Measurements from ENCODE around the gene MLF2. TPM values are rescaled to one million over a fixed set of nuclear protein-coding genes. Genes with fewer than 3 reads are reported as not detected.

Gene MLF2
- total and polyA plus RNA-seq, 2 of the 13 experiments (the other 11 are each of a cell fraction or from before 2014, with no cell fraction given), result 88.1 to 167 TPM

DNA sequence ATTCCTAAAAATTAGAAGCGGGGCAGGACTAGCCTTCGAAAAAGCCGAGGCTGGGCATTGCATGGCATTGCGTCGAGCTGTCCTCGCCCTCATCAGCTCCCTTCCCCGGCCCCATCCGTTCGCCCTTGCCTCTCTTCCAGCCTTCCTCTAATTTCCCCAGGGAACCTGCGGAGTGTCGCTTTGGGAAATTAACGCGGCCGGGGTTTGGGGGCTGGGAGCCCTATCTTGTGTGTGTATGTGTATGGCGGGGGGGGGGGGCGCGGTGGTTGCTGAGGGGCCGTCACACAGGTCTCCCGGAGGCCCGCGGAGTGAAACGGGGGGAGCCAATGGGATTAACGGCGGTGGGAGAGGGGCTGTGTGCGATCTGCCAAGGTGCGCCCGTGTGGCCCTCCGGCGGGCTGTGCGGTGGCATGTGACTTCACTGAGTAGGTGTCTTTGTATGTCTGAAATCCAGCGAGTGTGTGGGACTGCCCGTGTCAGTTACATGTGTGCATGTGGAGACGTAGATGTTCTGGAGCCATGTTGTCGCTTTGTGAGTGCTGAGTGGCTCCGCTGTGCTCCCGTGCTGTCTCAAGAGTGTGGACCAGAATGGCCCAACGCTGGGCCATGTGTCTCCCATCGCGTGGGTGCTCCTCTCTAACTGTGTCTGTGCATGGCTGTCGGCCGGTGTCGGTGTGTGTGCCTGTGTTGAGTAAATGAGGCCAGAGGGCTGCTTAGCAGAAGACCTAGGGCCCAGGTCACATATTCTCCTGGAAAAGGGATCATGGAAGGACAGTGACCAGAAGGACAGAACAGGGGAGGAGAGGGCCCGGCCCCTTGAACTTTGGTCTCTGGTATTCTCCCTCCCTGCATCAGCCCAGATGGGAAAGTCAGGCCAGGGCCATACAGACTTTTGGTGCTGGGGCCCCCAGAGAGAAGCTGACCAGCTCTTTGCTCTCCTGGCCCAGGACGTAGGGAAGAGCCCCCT, 14.7 kb upstream of the MLF2 start (continued):
- TF ChIP-seq, protein P1, sequence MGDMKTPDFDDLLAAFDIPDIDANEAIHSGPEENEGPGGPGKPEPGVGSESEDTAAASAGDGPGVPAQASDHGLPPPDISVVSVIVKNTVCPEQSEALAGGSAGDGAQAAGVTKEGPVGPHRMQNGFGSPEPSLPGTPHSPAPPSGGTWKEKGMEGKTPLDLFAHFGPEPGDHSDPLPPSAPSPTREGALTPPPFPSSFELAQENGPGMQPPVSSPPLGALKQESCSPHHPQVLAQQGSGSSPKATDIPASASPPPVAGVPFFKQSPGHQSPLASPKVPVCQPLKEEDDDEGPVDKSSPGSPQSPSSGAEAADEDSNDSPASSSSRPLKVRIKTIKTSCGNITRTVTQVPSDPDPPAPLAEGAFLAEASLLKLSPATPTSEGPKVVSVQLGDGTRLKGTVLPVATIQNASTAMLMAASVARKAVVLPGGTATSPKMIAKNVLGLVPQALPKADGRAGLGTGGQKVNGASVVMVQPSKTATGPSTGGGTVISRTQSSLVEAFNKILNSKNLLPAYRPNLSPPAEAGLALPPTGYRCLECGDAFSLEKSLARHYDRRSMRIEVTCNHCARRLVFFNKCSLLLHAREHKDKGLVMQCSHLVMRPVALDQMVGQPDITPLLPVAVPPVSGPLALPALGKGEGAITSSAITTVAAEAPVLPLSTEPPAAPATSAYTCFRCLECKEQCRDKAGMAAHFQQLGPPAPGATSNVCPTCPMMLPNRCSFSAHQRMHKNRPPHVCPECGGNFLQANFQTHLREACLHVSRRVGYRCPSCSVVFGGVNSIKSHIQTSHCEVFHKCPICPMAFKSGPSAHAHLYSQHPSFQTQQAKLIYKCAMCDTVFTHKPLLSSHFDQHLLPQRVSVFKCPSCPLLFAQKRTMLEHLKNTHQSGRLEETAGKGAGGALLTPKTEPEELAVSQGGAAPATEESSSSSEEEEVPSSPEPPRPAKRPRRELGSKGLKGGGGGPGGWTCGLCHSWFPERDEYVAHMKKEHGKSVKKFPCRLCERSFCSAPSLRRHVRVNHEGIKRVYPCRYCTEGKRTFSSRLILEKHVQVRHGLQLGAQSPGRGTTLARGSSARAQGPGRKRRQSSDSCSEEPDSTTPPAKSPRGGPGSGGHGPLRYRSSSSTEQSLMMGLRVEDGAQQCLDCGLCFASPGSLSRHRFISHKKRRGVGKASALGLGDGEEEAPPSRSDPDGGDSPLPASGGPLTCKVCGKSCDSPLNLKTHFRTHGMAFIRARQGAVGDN (CRISPR knock-in tag; IDR thresholded peaks at IDR 0.05), result peak; percentile 87
- TF ChIP-seq SOX6 (IDR thresholded peaks at IDR 0.05) (no peak), SOX6 (CRISPR knock-in tag; IDR thresholded peaks at IDR 0.05) (peak; percentile 67), TBP (CRISPR knock-in tag; IDR thresholded peaks at IDR 0.05) (no peak), ZNF253 (CRISPR knock-in tag; IDR thresholded peaks at IDR 0.05; ENCODE audit: borderline replicate concordance) (no peak), SSRP1 (CRISPR knock-in tag; IDR thresholded peaks at IDR 0.05) (no peak), ARID2 (CRISPR knock-in tag; IDR thresholded peaks at IDR 0.05; ENCODE audit: borderline replicate concordance) (no peak), ZZZ3 (CRISPR knock-in tag; IDR thresholded peaks at IDR 0.05; ENCODE audit: borderline replicate concordance) (no peak), ZNF615 (CRISPR knock-in tag; IDR thresholded peaks at IDR 0.05; ENCODE audit: borderline replicate concordance) (no peak), ESRRA (CRISPR knock-in tag; IDR thresholded peaks at IDR 0.05; ENCODE audit: low read depth) (peak; percentile 91), ZFP37 (CRISPR knock-in tag; IDR thresholded peaks at IDR 0.05; ENCODE audit: borderline replicate concordance) (no peak), GABPB1 (CRISPR knock-in tag; IDR thresholded peaks at IDR 0.05) (no peak), ZNF547 (CRISPR knock-in tag; IDR thresholded peaks at IDR 0.05) (no peak), ZBTB42 (CRISPR knock-in tag; IDR thresholded peaks at IDR 0.05) (no peak), MED8 (CRISPR knock-in tag; IDR thresholded peaks at IDR 0.05; ENCODE audit: insufficient replicate concordance) (peak; percentile 39)
- TF ChIP-seq, protein P2, sequence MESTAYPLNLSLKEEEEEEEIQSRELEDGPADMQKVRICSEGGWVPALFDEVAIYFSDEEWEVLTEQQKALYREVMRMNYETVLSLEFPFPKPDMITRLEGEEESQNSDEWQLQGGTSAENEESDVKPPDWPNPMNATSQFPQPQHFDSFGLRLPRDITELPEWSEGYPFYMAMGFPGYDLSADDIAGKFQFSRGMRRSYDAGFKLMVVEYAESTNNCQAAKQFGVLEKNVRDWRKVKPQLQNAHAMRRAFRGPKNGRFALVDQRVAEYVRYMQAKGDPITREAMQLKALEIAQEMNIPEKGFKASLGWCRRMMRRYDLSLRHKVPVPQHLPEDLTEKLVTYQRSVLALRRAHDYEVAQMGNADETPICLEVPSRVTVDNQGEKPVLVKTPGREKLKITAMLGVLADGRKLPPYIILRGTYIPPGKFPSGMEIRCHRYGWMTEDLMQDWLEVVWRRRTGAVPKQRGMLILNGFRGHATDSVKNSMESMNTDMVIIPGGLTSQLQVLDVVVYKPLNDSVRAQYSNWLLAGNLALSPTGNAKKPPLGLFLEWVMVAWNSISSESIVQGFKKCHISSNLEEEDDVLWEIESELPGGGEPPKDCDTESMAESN (CRISPR knock-in tag; conservative IDR thresholded peaks at IDR 0.05), result no peak; the same call in 1 of the 2 replicates
- TF ChIP-seq, protein P3, sequence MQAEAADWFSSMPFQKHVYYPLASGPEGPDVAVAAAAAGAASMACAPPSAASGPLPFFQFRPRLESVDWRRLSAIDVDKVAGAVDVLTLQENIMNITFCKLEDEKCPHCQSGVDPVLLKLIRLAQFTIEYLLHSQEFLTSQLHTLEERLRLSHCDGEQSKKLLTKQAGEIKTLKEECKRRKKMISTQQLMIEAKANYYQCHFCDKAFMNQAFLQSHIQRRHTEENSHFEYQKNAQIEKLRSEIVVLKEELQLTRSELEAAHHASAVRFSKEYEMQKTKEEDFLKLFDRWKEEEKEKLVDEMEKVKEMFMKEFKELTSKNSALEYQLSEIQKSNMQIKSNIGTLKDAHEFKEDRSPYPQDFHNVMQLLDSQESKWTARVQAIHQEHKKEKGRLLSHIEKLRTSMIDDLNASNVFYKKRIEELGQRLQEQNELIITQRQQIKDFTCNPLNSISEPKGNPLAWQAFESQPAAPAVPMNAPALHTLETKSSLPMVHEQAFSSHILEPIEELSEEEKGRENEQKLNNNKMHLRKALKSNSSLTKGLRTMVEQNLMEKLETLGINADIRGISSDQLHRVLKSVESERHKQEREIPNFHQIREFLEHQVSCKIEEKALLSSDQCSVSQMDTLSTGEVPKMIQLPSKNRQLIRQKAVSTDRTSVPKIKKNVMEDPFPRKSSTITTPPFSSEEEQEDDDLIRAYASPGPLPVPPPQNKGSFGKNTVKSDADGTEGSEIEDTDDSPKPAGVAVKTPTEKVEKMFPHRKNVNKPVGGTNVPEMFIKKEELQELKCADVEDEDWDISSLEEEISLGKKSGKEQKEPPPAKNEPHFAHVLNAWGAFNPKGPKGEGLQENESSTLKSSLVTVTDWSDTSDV (CRISPR knock-in tag; IDR thresholded peaks at IDR 0.05), result no peak
- TF ChIP-seq, protein P4, sequence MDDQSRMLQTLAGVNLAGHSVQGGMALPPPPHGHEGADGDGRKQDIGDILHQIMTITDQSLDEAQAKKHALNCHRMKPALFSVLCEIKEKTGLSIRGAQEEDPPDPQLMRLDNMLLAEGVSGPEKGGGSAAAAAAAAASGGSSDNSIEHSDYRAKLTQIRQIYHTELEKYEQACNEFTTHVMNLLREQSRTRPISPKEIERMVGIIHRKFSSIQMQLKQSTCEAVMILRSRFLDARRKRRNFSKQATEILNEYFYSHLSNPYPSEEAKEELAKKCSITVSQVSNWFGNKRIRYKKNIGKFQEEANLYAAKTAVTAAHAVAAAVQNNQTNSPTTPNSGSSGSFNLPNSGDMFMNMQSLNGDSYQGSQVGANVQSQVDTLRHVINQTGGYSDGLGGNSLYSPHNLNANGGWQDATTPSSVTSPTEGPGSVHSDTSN (CRISPR knock-in tag; IDR thresholded peaks at IDR 0.05; ENCODE audit: borderline replicate concordance), result no peak
